GM18505 (cell line): ENCODE measurements around the gene MRPS12.
"Not testable (repeated sequence)": the region's sequence is repeated elsewhere in the genome, so short reads cannot be mapped to it uniquely, and the experiment has no call there.

ENCODE experiments used
- ATAC-seq: cut with Tn5 transposase; IDR thresholded peaks from one replicate; pipeline ENCODE4 v1.9.1; 2021; ENCODE audit not compliant: unreplicated experiment
- POLR2A ChIP-seq: IDR thresholded peaks from 4 replicates; pipeline ENCODE4 v1.6.1; 2011; ENCODE audit warnings: borderline replicate concordance; ENCODE audit not compliant: insufficient read depth, insufficient read length; ENCODE audit errors: extremely low read depth

The MRPS12 gene

GRCh38 chr19:38919837-38920601 lies 10.7 kb upstream of the MRPS12 start:
- ATAC-seq, result no peak
- no peak for TF ChIP-seq POLR2A

GRCh38 chr19:38920602-38921419 lies 9.9 kb upstream of the MRPS12 start:
- TF ChIP-seq POLR2A, result no peak

GRCh38 chr19:38921420-38922274 lies 9.1 kb upstream of the MRPS12 start:
- TF ChIP-seq POLR2A, result no peak
- no peak for ATAC-seq

More at GRCh38 chr19:38920602-38921419, 9.9 kb upstream of the MRPS12 start:
- no peak for ATAC-seq

- ATAC-seq, result no peak
- no peak for TF ChIP-seq POLR2A
Observed at GRCh38 chr19:38922482-38922881, 8.3 kb upstream of the MRPS12 start.

GRCh38 chr19:38924388-38924787 lies 6.4 kb upstream of the MRPS12 start:
- no peak for TF ChIP-seq POLR2A
- ATAC-seq, result no peak

- no peak for ATAC-seq
Observed at GRCh38 chr19:38928391-38929001, 2.2 kb upstream of the MRPS12 start.

GRCh38 chr19:38929929-38930775 lies 592 bp upstream of the MRPS12 start, which contains the start of gene SARS2:
Gene SARS2 (minus strand): TSS chr19:38930763. CDS start chr19:38930736, 27 bp downstream.
- peak; percentile 77 for ATAC-seq
- no peak for TF ChIP-seq POLR2A

More at GRCh38 chr19:38928391-38929001, 2.2 kb upstream of the MRPS12 start:
- no peak for TF ChIP-seq POLR2A

GRCh38 chr19:38931521-38931793 lies 713 bp downstream of the MRPS12 start:
- no peak for ATAC-seq
- no peak for TF ChIP-seq POLR2A

GRCh38 chr19:38932425-38933179 lies 1.9 kb downstream of the MRPS12 start:
- no peak for ATAC-seq
- no peak for TF ChIP-seq POLR2A

GRCh38 chr19:38933544-38933943 lies 2.8 kb downstream of the MRPS12 start:
- TF ChIP-seq POLR2A, result no peak
- ATAC-seq, result no peak

- no peak for TF ChIP-seq POLR2A
- no peak for ATAC-seq
Observed at GRCh38 chr19:38939957-38940356, 9.2 kb downstream of the MRPS12 start.

- ATAC-seq, result not testable (repeated sequence)
Observed at GRCh38 chr19:38941466-38941865, 10.7 kb downstream of the MRPS12 start.
